Adrenal gland (tissue), 12 donors: ENCODE measurements around the gene RNMT. TPM values are rescaled to one million over a fixed set of nuclear protein-coding genes. Genes with fewer than 3 reads are reported as not detected.

Source experiments
- DNase-seq, 7 donors: peaks; one replicate each; pipeline ENCODE4 v3.0.0-alpha.2; 2019 to 2020
- H3K27ac ChIP-seq, 5 donors: fragments of 200-600 bp; sonication (generic) in 4 of 5; 1 replicate in 3 of 5; 2 replicates in 2 of 5; pipeline versions ENCODE4 v1.5.1 to v1.8.0; 2016 to 2020; ENCODE audit warnings: mild to moderate bottlenecking in 1 of 5
- H3K27me3 ChIP-seq: fragments of 200-600 bp; 2 replicates; pipeline ENCODE4 v1.8.0; 2021
- H3K36me3 ChIP-seq, 2 donors: fragments of 200-600 bp; replicated peaks in 1 of 2; 1 replicate in 1 of 2; 2 replicates in 1 of 2; pipeline versions ENCODE4 v1.5.1 to v1.8.0; 2018 to 2022
- H3K4me1 ChIP-seq, 2 donors: fragments of 200-600 bp; replicated peaks in 1 of 2; 1 replicate in 1 of 2; 2 replicates in 1 of 2; pipeline versions ENCODE4 v1.5.1 to v1.8.0; 2018 to 2021
- H3K4me3 ChIP-seq, 4 donors: fragments of 200-600 bp; sonication (generic) in 3 of 4; one replicate each; pipeline ENCODE4 v1.5.1; 2016 to 2018
- H3K9me3 ChIP-seq, 3 donors: fragments of 200-600 bp; sonication (generic) in 1 of 3; replicated peaks in 1 of 3; 1 replicate in 2 of 3; 2 replicates in 1 of 3; pipeline versions ENCODE4 v1.5.1 to v1.8.0; 2016 to 2021
- CTCF ChIP-seq, 6 experiments: fragments of 450-650 bp in 4 of 6; fragments of 200-600 bp in 2 of 6; sonication (generic) in 1 of 6; IDR thresholded peaks; 1 replicate in 5 of 6; 2 replicates in 1 of 6; pipeline versions ENCODE4 v1.5.1 to v1.8.0; 2016 to 2021; ENCODE audit warnings: antibody characterized with exemption in 6 of 6, mild to moderate bottlenecking in 2 of 6, moderate library complexity in 1 of 6
- POLR2A ChIP-seq, 2 donors: fragments of 450-650 bp; IDR thresholded peaks; one replicate each; pipeline ENCODE4 v1.6.1; 2017; ENCODE audit warnings: antibody characterized with exemption in 2 of 2, mild to moderate bottlenecking in 2 of 2, moderate library complexity in 1 of 2
- WGBS, 4 donors: extraction: QIAGEN DNeasy Blood & Tissue Kit in 2 of 4; methylation state at CpG; one replicate each; pipeline versions ENCODE4 v1.1.5 to v1.1.7; 2013 to 2017; 5-methylcytosine and 5-hydroxymethylcytosine counted together
- intact Hi-C, 2 donors: fragments of 100-400 bp; cut with DNase I; formaldehyde crosslinking; loops; one replicate each; pipeline versions ENCODE4 v1.14.1 to v1.15.0; 2022 to 2023
- polyA plus RNA-seq, 3 donors: library from polyadenylated mRNA; stranded (reverse); fragments of 200-250 nt in 2 of 3; fragments of 350-450 nt in 1 of 3; fragmentation: Illumina TruSeq in 1 of 3; extraction: RNeasy Lipid Tissue Mini Kit (QIAGEN cat#74804) in 1 of 3; gene quantifications; one replicate each; pipeline ENCODE4 v1.2.3, GENCODE V29; 2013 to 2014
- total RNA-seq, 9 donors: library from RNA; depleted of rRNA in 4 of 9; stranded (reverse); fragments of >200 nt in 4 of 9; fragments of 120-200 nt in 1 of 9; fragmentation: NEBNext Ultra II Directional in 1 of 9; extraction: Animal tissue kit (Norgen Biotek cat#: 25700) in 1 of 9; gene quantifications; one replicate each; pipeline versions ENCODE4 v1.1.0 to v1.2.4, GENCODE V29; 2013 to 2023
- donor health status: healthy with polysubstance abuse.
- donor health status: Bipolar disorder and iron deficiency.
- donor health status: DM: yes; HTN: yes; CAD: no.
- donor health status: DM: no; HTN: no; CAD: no.
- donor health status: DM: no; HTN: no; CAD: no.
- donor health status: DM: yes; HTN: yes; CAD: no.

RNMT gene
- total and polyA plus RNA-seq, 12 donors = 8.5 to 29.8 (median 20.0) TPM

GRCh38 chr18:13713455-13714055 lies 12.9 kb upstream of the RNMT start:
- no peak overlapping the region for H3K4me3 ChIP-seq
- H3K36me3 ChIP-seq = no peaks in the 10 kb centered on the region
- H3K4me1 ChIP-seq = peaks cover 0 to 4% of the 10 kb centered on the region in 2 donors
- WGBS, 4 donors = 82 to 87% (median 83%) methylated on average over 8 of the region's 8 CpGs
- H3K27me3 ChIP-seq = no peaks in the 10 kb centered on the region
- DNase-seq = no peak
- intact Hi-C loops = loop anchor here in 1 of 2 donors (10.0 kb wide), 1 partner anchor 69 kb away; no protein-coding TSS in a partner anchor
- no peak overlapping the region for H3K27ac ChIP-seq
- no peak for TF ChIP-seq POLR2A (IDR thresholded peaks at IDR 0.05)
- TF ChIP-seq CTCF (IDR thresholded peaks at IDR 0.05) = no peak
- no peaks in the 10 kb centered on the region for H3K9me3 ChIP-seq

GRCh38 chr18:13715330-13715729 lies 11.1 kb upstream of the RNMT start:
- no peak for DNase-seq
- 85 to 93% (median 90%) methylated on average over 2 of the region's 2 CpGs for WGBS, 4 donors
- H3K4me3 ChIP-seq = no peak overlapping the region
- no peak for TF ChIP-seq CTCF (IDR thresholded peaks at IDR 0.05)
- H3K9me3 ChIP-seq = no peaks in the 10 kb centered on the region
- intact Hi-C loops = loop anchor here in 1 of 2 donors (10.0 kb wide), 1 partner anchor 71 kb away; no protein-coding TSS in a partner anchor
- no peak overlapping the region for H3K27ac ChIP-seq
- no peaks in the 10 kb centered on the region for H3K27me3 ChIP-seq
- H3K4me1 ChIP-seq = no peaks in the 10 kb centered on the region
- H3K36me3 ChIP-seq = no peaks in the 10 kb centered on the region

- Histone ChIP-seq H3K27ac (no peak overlapping the region), H3K9me3 (no peaks in the 10 kb centered on the region), H3K4me1 (no peaks in the 10 kb centered on the region), H3K36me3 (no peaks in the 10 kb centered on the region), H3K4me3 (no peak overlapping the region), H3K27me3 (no peaks in the 10 kb centered on the region)
- 90 to 98% (median 97%) methylated on average over 4 of the region's 4 CpGs for WGBS, 4 donors
- intact Hi-C loops = loop anchor here in 1 of 2 donors (10.0 kb wide), 1 partner anchor 72 kb away; no protein-coding TSS in a partner anchor
- DNase-seq = no peak
- TF ChIP-seq POLR2A (IDR thresholded peaks at IDR 0.05) = no peak
- TF ChIP-seq CTCF (IDR thresholded peaks at IDR 0.05) = no peak
Measured at GRCh38 chr18:13716916-13717315, 9.6 kb upstream of the RNMT start.

- 82 to 100% (median 97%) methylated on average over 1 of the region's 1 CpG for WGBS, 4 donors
Measured at GRCh38 chr18:13720123-13720522, 6.3 kb upstream of the RNMT start.

More at GRCh38 chr18:13720123-13720522, 6.3 kb upstream of the RNMT start:
- no peak overlapping the region for H3K27ac ChIP-seq
- H3K36me3 ChIP-seq = no peaks in the 10 kb centered on the region
- DNase-seq = no peak
- no peak overlapping the region for H3K4me3 ChIP-seq
- H3K27me3 ChIP-seq = no peaks in the 10 kb centered on the region
- intact Hi-C loops = no loop called here
- TF ChIP-seq CTCF (IDR thresholded peaks at IDR 0.05) = no peak
- no peak for TF ChIP-seq POLR2A (IDR thresholded peaks at IDR 0.05)
- H3K9me3 ChIP-seq = no peaks in the 10 kb centered on the region
- H3K4me1 ChIP-seq = peaks cover 0 to 10% of the 10 kb centered on the region in 2 donors
